ENCODE measurements around the gene VARS1.
"Not testable (repeated sequence)": the region's sequence is repeated elsewhere in the genome, so short reads cannot be mapped to it uniquely, and the experiment has no call there.

The VARS1 gene

GRCh38 chr6:31795616-31796298 is at the start of gene VARS1:
Gene VARS1, minus strand, starts transcription at chr6:31795752. Its CDS starts 535 bp downstream, at chr6:31795217.
- peak; percentile 99 for TF ChIP-seq CTCF (IDR thresholded peaks at IDR 0.05)
- Histone ChIP-seq H3K4me1 (ENCODE audit: control insufficient read depth in 1 of 2, insufficient read depth in 1 of 2, low read depth in 1 of 2, low read length in 1 of 2) (peaks cover 30 to 31% of the 10 kb centered on the region in 2 experiments), H3K9me3 (no peaks in the 10 kb centered on the region), H3K27me3 (no peaks in the 10 kb centered on the region), H3K4me3 (ENCODE audit: low read depth in 1 of 2, low read length in 1 of 2) (peak within 1 kb of the TSS; percentile 87 to 90), H3K36me3 (no peaks in the 10 kb centered on the region), H3K27ac (peak within 1 kb of the TSS; percentile 99)

- H3K4me1 ChIP-seq (ENCODE audit: control insufficient read depth in 1 of 2, insufficient read depth in 1 of 2, low read depth in 1 of 2, low read length in 1 of 2), result no peaks in the 10 kb centered on the region
- H3K27me3 ChIP-seq, result no peaks in the 10 kb centered on the region
- TF ChIP-seq CTCF (IDR thresholded peaks at IDR 0.05), result no peak
- no peaks in the 10 kb centered on the region for H3K9me3 ChIP-seq
- H3K36me3 ChIP-seq, result peaks cover 21% of the 10 kb centered on the region
- no peak overlapping the region for H3K4me3 ChIP-seq (ENCODE audit: low read depth in 1 of 2, low read length in 1 of 2)
- H3K27ac ChIP-seq, result no peak overlapping the region
Measured at GRCh38 chr6:31844507-31844906, 49.0 kb upstream of the VARS1 start.

- H3K4me3 ChIP-seq (ENCODE audit: low read depth in 1 of 2, low read length in 1 of 2), result no peak overlapping the region
- no peak for TF ChIP-seq CTCF (IDR thresholded peaks at IDR 0.05)
- peaks cover 41% of the 10 kb centered on the region for H3K36me3 ChIP-seq
- peaks cover 11% of the 10 kb centered on the region in 2 experiments for H3K4me1 ChIP-seq (ENCODE audit: control insufficient read depth in 1 of 2, insufficient read depth in 1 of 2, low read depth in 1 of 2, low read length in 1 of 2)
- H3K27ac ChIP-seq, result no peak overlapping the region
- no peaks in the 10 kb centered on the region for H3K9me3 ChIP-seq
- no peaks in the 10 kb centered on the region for H3K27me3 ChIP-seq
Measured at GRCh38 chr6:31842053-31842452, 46.5 kb upstream of the VARS1 start.

GRCh38 chr6:31839779-31840126 is 44.2 kb upstream of the VARS1 start:
- not testable (repeated sequence) for H3K4me3 ChIP-seq (ENCODE audit: low read depth in 1 of 2, low read length in 1 of 2); H3K27ac ChIP-seq; H3K9me3 ChIP-seq; H3K27me3 ChIP-seq
- H3K4me1 ChIP-seq (ENCODE audit: control insufficient read depth in 1 of 2, insufficient read depth in 1 of 2, low read depth in 1 of 2, low read length in 1 of 2), result peaks cover 31 to 32% of the 10 kb centered on the region in 2 experiments
- H3K36me3 ChIP-seq, result peaks cover 41% of the 10 kb centered on the region

- peaks cover 41% of the 10 kb centered on the region for H3K36me3 ChIP-seq
- H3K27ac ChIP-seq, result no peak overlapping the region
- H3K4me3 ChIP-seq (ENCODE audit: low read depth in 1 of 2, low read length in 1 of 2), result no peak overlapping the region
- no peaks in the 10 kb centered on the region for H3K27me3 ChIP-seq
- peaks cover 35 to 37% of the 10 kb centered on the region in 2 experiments for H3K4me1 ChIP-seq (ENCODE audit: control insufficient read depth in 1 of 2, insufficient read depth in 1 of 2, low read depth in 1 of 2, low read length in 1 of 2)
- TF ChIP-seq CTCF (IDR thresholded peaks at IDR 0.05), result no peak
- no peaks in the 10 kb centered on the region for H3K9me3 ChIP-seq
Measured at GRCh38 chr6:31838968-31839367, 43.4 kb upstream of the VARS1 start.

- H3K27me3 ChIP-seq; H3K4me3 ChIP-seq (ENCODE audit: low read depth in 1 of 2, low read length in 1 of 2); H3K9me3 ChIP-seq: not testable (repeated sequence)
- peaks cover 43 to 45% of the 10 kb centered on the region in 2 experiments for H3K4me1 ChIP-seq (ENCODE audit: control insufficient read depth in 1 of 2, insufficient read depth in 1 of 2, low read depth in 1 of 2, low read length in 1 of 2)
- H3K27ac ChIP-seq, result peak overlapping the region; percentile 52
- H3K36me3 ChIP-seq, result peaks cover 41% of the 10 kb centered on the region
Measured at GRCh38 chr6:31838114-31838553, 42.6 kb upstream of the VARS1 start.

All from neutrophil (primary cell).